Ascending aorta (tissue), 2 donors: Measurements from ENCODE around the gene TMEM150B. TPM values are rescaled to one million over a fixed set of nuclear protein-coding genes. Genes with fewer than 3 reads are reported as not detected.

Experiments used
- DNase-seq, 2 donors: peaks; one replicate each; pipeline ENCODE4 v3.0.0-alpha.2; 2019; ENCODE audit warnings: low spot score in 2 of 2
- H3K27ac ChIP-seq, 2 donors: fragments of 200-600 bp; sonication (generic); one replicate each; pipeline ENCODE4 v1.5.1; 2016 to 2017; ENCODE audit warnings: mild to moderate bottlenecking in 1 of 2
- H3K27me3 ChIP-seq: fragments of 200-600 bp; sonication (generic); one replicate; pipeline ENCODE4 v1.5.1; 2017
- H3K36me3 ChIP-seq, 2 donors: fragments of 200-600 bp; sonication (generic); one replicate each; pipeline ENCODE4 v1.5.1; 2016
- H3K4me1 ChIP-seq, 2 donors: fragments of 200-600 bp; sonication (generic); one replicate each; pipeline ENCODE4 v1.5.1; 2016 to 2017; ENCODE audit warnings: mild to moderate bottlenecking in 1 of 2
- H3K4me3 ChIP-seq, 2 donors: fragments of 200-600 bp; sonication (generic); one replicate each; pipeline ENCODE4 v1.5.1; 2016 to 2017; ENCODE audit warnings: mild to moderate bottlenecking in 1 of 2
- H3K9me3 ChIP-seq, 2 donors: fragments of 200-600 bp; sonication (generic); one replicate each; pipeline ENCODE4 v1.5.1; 2016
- CTCF ChIP-seq, 3 experiments: fragments of 200-600 bp in 2 of 3; fragments of 450-650 bp in 1 of 3; sonication (generic) in 2 of 3; IDR thresholded peaks; one replicate each; pipeline ENCODE4 v1.5.1; 2016 to 2019; ENCODE audit warnings: antibody characterized with exemption in 3 of 3, mild to moderate bottlenecking in 1 of 3, moderate library complexity in 1 of 3
- intact Hi-C: fragments of 100-400 bp; cut with DNase I; formaldehyde crosslinking; loops from one replicate; pipeline ENCODE4 v1.15.1; 2023
- total RNA-seq: library from RNA; depleted of rRNA; stranded (reverse); fragments of >200 nt; gene quantifications from one replicate; pipeline ENCODE4 v1.1.0, GENCODE V29; 2016

TMEM150B gene
- total RNA-seq, 1 donor from 2014 or later, result not detected

- H3K36me3 ChIP-seq, result no peaks in the 10 kb centered on the region
- H3K4me1 ChIP-seq, result peaks cover 0 to 5% of the 10 kb centered on the region in 2 donors
- no peak for TF ChIP-seq CTCF (IDR thresholded peaks at IDR 0.05)
- no peak overlapping the region for H3K27ac ChIP-seq
- H3K9me3 ChIP-seq, result no peaks in the 10 kb centered on the region
- intact Hi-C loops, result no loop called here
- H3K4me3 ChIP-seq, result no peak overlapping the region
- DNase-seq, result no peak
- H3K27me3 ChIP-seq, result peaks cover 8% of the 10 kb centered on the region
Measured at GRCh38 chr19:55365245-55365644, 40.1 kb upstream of the TMEM150B start.

GRCh38 chr19:55362990-55363716, 38.0 kb upstream of the TMEM150B start, which contains the start of gene GARIN5B:
Gene GARIN5B (minus strand): TSS chr19:55363260. CDS start chr19:55363066, 194 bp downstream.
- no peaks in the 10 kb centered on the region for H3K36me3 ChIP-seq
- no peaks in the 10 kb centered on the region for H3K27me3 ChIP-seq
- H3K4me3 ChIP-seq, result no peak within 1 kb of the TSS
- no peaks in the 10 kb centered on the region for H3K4me1 ChIP-seq
- H3K9me3 ChIP-seq, result no peaks in the 10 kb centered on the region
- TF ChIP-seq CTCF (IDR thresholded peaks at IDR 0.05), result no peak
- no peak for DNase-seq
- H3K27ac ChIP-seq, result no peak within 1 kb of the TSS
- intact Hi-C loops, result no loop called here

- Histone ChIP-seq H3K36me3 (no peaks in the 10 kb centered on the region), H3K27ac (no peak overlapping the region), H3K9me3 (no peaks in the 10 kb centered on the region), H3K4me3 (no peak overlapping the region), H3K27me3 (no peaks in the 10 kb centered on the region), H3K4me1 (no peaks in the 10 kb centered on the region)
- no peak for DNase-seq
- no peak for TF ChIP-seq CTCF (IDR thresholded peaks at IDR 0.05)
- intact Hi-C loops, result no loop called here
Measured at GRCh38 chr19:55362174-55362989, 37.2 kb upstream of the TMEM150B start.

GRCh38 chr19:55360902-55361301, 35.8 kb upstream of the TMEM150B start:
- H3K27ac ChIP-seq, result no peak overlapping the region
- no peak overlapping the region for H3K4me3 ChIP-seq
- H3K36me3 ChIP-seq, result no peaks in the 10 kb centered on the region
- intact Hi-C loops, result no loop called here
- no peak for TF ChIP-seq CTCF (IDR thresholded peaks at IDR 0.05)
- no peak for DNase-seq
- H3K9me3 ChIP-seq, result no peaks in the 10 kb centered on the region
- no peaks in the 10 kb centered on the region for H3K27me3 ChIP-seq
- no peaks in the 10 kb centered on the region for H3K4me1 ChIP-seq

- no peaks in the 10 kb centered on the region for H3K36me3 ChIP-seq
- peaks cover 7% of the 10 kb centered on the region for H3K27me3 ChIP-seq
- intact Hi-C loops, result no loop called here
- H3K27ac ChIP-seq, result no peak overlapping the region
- no peaks in the 10 kb centered on the region for H3K9me3 ChIP-seq
- no peak for DNase-seq
- H3K4me1 ChIP-seq, result peaks cover 0 to 1% of the 10 kb centered on the region in 2 donors
- TF ChIP-seq CTCF (IDR thresholded peaks at IDR 0.05), result no peak
- no peak overlapping the region for H3K4me3 ChIP-seq
Measured at GRCh38 chr19:55358943-55359908, 34.1 kb upstream of the TMEM150B start.
